H9 (cell line): ENCODE measurements around the gene EZH2. TPM values are rescaled to one million over a fixed set of nuclear protein-coding genes. Genes with fewer than 3 reads are reported as not detected.

Experiments
- DNase-seq: peaks from one replicate; pipeline ENCODE4 v3.0.0-alpha.2; 2017
- H2AFZ ChIP-seq: one replicate; pipeline ENCODE4 v1.6.1; 2013; ENCODE audit warnings: mild to moderate bottlenecking, low read length, control low read depth, moderate library complexity
- H2AK5ac ChIP-seq: 2 replicates; pipeline ENCODE4 v1.6.1; 2013; ENCODE audit warnings: low read length, control low read depth, mixed read lengths; ENCODE audit not compliant: insufficient read length
- H2BK120ac ChIP-seq: one replicate; pipeline ENCODE4 v1.6.1; 2013; ENCODE audit warnings: low read depth, mild to moderate bottlenecking, low read length, control low read depth, inconsistent platforms; ENCODE audit not compliant: poor library complexity, severe bottlenecking
- H2BK12ac ChIP-seq: 2 replicates; pipeline ENCODE4 v1.6.1; 2013; ENCODE audit warnings: low read length, control low read depth, mixed read lengths, low read depth; ENCODE audit not compliant: insufficient read length
- H2BK15ac ChIP-seq: 2 replicates; pipeline ENCODE4 v1.6.1; 2013; ENCODE audit warnings: low read depth, low read length, control low read depth
- H2BK20ac ChIP-seq: one replicate; pipeline ENCODE4 v1.6.1; 2013; ENCODE audit warnings: low read depth, mild to moderate bottlenecking, low read length, control low read depth, inconsistent platforms; ENCODE audit not compliant: poor library complexity, severe bottlenecking
- H2BK5ac ChIP-seq: 2 replicates; pipeline ENCODE4 v1.6.1; 2013; ENCODE audit warnings: low read length, control low read depth, mixed read lengths; ENCODE audit not compliant: insufficient read length
- H3K14ac ChIP-seq: 2 replicates; pipeline ENCODE4 v1.6.1; 2013; ENCODE audit warnings: low read length, control low read depth; ENCODE audit not compliant: insufficient read depth
- H3K18ac ChIP-seq: 2 replicates; pipeline ENCODE4 v1.6.1; 2013; ENCODE audit warnings: low read depth, mild to moderate bottlenecking, mixed read lengths, low read length, control low read depth; ENCODE audit not compliant: insufficient read length
- H3K23ac ChIP-seq: 2 replicates; pipeline ENCODE4 v1.6.1; 2013; ENCODE audit warnings: low read length, control low read depth, mixed read lengths, low read depth; ENCODE audit not compliant: insufficient read length
- H3K23me2 ChIP-seq: 2 replicates; pipeline ENCODE4 v1.6.1; 2013; ENCODE audit warnings: low read depth, mild to moderate bottlenecking, mixed read lengths, low read length, control low read depth; ENCODE audit not compliant: insufficient read length, poor library complexity, severe bottlenecking
- H3K27ac ChIP-seq: 2 replicates; pipeline ENCODE4 v1.5.1; 2013; ENCODE audit warnings: low read length, control low read depth, mixed read lengths, low read depth; ENCODE audit not compliant: insufficient read length
- H3K27me3 ChIP-seq: 2 replicates; pipeline ENCODE4 v1.6.1; 2013; ENCODE audit warnings: low read length, control low read depth, inconsistent platforms; ENCODE audit not compliant: insufficient read depth
- H3K4ac ChIP-seq: 2 replicates; pipeline ENCODE4 v1.6.1; 2013; ENCODE audit warnings: low read depth, mild to moderate bottlenecking, control low read depth, inconsistent platforms, low read length, moderate library complexity
- H3K4me1 ChIP-seq: 2 replicates; pipeline ENCODE4 v1.6.1; 2013; ENCODE audit warnings: low read length, control low read depth, inconsistent platforms; ENCODE audit not compliant: insufficient read depth
- H3K4me2 ChIP-seq: 2 replicates; pipeline ENCODE4 v1.6.1; 2013; ENCODE audit warnings: low read length, control low read depth, mixed read lengths; ENCODE audit not compliant: insufficient read length, insufficient read depth
- H3K56ac ChIP-seq: 2 replicates; pipeline ENCODE4 v1.6.1; 2013; ENCODE audit warnings: low read depth, mild to moderate bottlenecking, mixed read lengths, low read length, control low read depth; ENCODE audit not compliant: insufficient read length
- H3K79me1 ChIP-seq: 2 replicates; pipeline ENCODE4 v1.6.1; 2013; ENCODE audit warnings: low read depth, mild to moderate bottlenecking, moderate library complexity, low read length, control low read depth, inconsistent platforms; ENCODE audit not compliant: insufficient read depth, poor library complexity, severe bottlenecking
- H3K79me2 ChIP-seq: 2 replicates; pipeline ENCODE4 v1.6.1; 2013; ENCODE audit warnings: low read length, control low read depth, inconsistent platforms; ENCODE audit not compliant: insufficient read depth
- H3K9ac ChIP-seq: 2 replicates; pipeline ENCODE4 v1.6.1; 2013; ENCODE audit warnings: low read length, control low read depth, mixed read lengths; ENCODE audit not compliant: insufficient read length; ENCODE audit errors: extremely low read depth
- H3K9me3 ChIP-seq: one replicate; pipeline ENCODE4 v1.6.1; 2013; ENCODE audit warnings: low read depth, low read length, inconsistent platforms; ENCODE audit not compliant: control insufficient read depth
- H3T11ph ChIP-seq: one replicate; pipeline ENCODE4 v1.6.1; 2013; ENCODE audit warnings: mild to moderate bottlenecking, low read length, control low read depth, inconsistent platforms
- H4K20me1 ChIP-seq: one replicate; pipeline ENCODE4 v1.6.1; 2013; ENCODE audit not compliant: control insufficient read depth, insufficient read length, insufficient read depth
- H4K5ac ChIP-seq: 2 replicates; pipeline ENCODE4 v1.6.1; 2013; ENCODE audit warnings: low read depth, mild to moderate bottlenecking, mixed read lengths, low read length, control low read depth; ENCODE audit not compliant: insufficient read length
- H4K8ac ChIP-seq: replicated peaks from 2 replicates; pipeline ENCODE4 v1.6.1; 2013; ENCODE audit warnings: low read length, control low read depth, mixed read lengths, low read depth; ENCODE audit not compliant: insufficient read length
- H4K91ac ChIP-seq: 2 replicates; pipeline ENCODE4 v1.6.1; 2013; ENCODE audit warnings: low read depth, mild to moderate bottlenecking, moderate library complexity, mixed read lengths, low read length, control low read depth; ENCODE audit not compliant: insufficient read length
- H3K27ac Mint-ChIP-seq, 3 experiments: 2 replicates in 2 of 3; 3 replicates in 1 of 3; pipeline ENCODE4 v1.8.0; 2020 to 2021; ENCODE audit warnings: mixed read lengths in 3 of 3, mild to moderate bottlenecking in 1 of 3, moderate library complexity in 1 of 3
- H3K27me3 Mint-ChIP-seq: 2 replicates; pipeline ENCODE4 v1.8.0; 2021; ENCODE audit warnings: low read depth, mild to moderate bottlenecking, moderate library complexity, mixed read lengths
- H3K36me3 Mint-ChIP-seq, 3 experiments: 2 replicates in 2 of 3; 3 replicates in 1 of 3; pipeline ENCODE4 v1.8.0; 2020 to 2021; ENCODE audit warnings: low read depth in 3 of 3, mixed read lengths in 3 of 3; ENCODE audit not compliant: insufficient read depth in 1 of 3
- H3K4me1 Mint-ChIP-seq, 2 experiments: 2 replicates each; pipeline ENCODE4 v1.8.0; 2020; ENCODE audit warnings: mixed read lengths in 2 of 2
- H3K4me3 Mint-ChIP-seq, 2 experiments: 2 replicates in 1 of 2; 3 replicates in 1 of 2; pipeline ENCODE4 v1.8.0; 2020 to 2021; ENCODE audit warnings: mild to moderate bottlenecking in 2 of 2, mixed read lengths in 2 of 2, moderate library complexity in 1 of 2
- H3K9me3 Mint-ChIP-seq, 2 experiments: 2 replicates in 1 of 2; 3 replicates in 1 of 2; pipeline ENCODE4 v1.8.0; 2020; ENCODE audit warnings: mild to moderate bottlenecking in 2 of 2, mixed read lengths in 2 of 2, moderate library complexity in 1 of 2
- CTCF ChIP-seq: fragments of 200-600 bp; sonication (generic); conservative IDR thresholded peaks from 3 replicates; pipeline ENCODE4 v1.8.0; 2021; ENCODE audit warnings: antibody characterized with exemption, mild to moderate bottlenecking
- WGBS: extraction: QIAGEN DNeasy Blood & Tissue Kit; methylation state at CpG from one replicate; pipeline ENCODE4 v1.1.7; 2013; ENCODE audit warnings: missing lambda C conversion rate, low lambda C conversion rate, mixed read lengths; ENCODE audit not compliant: insufficient read length; ENCODE audit errors: extremely low coverage; 5-methylcytosine and 5-hydroxymethylcytosine counted together
- total RNA-seq: library from RNA; stranded (reverse); gene quantifications from 2 replicates; pipeline ENCODE4 v1.2.1, GENCODE V29; 2021

EZH2 gene
- total RNA-seq, 1 experiment from 2014 or later: 41.3 TPM

GRCh38 chr7:148883266-148884048 is 634 bp downstream of the EZH2 start:
- no peak for TF ChIP-seq CTCF
- H2BK20ac ChIP-seq: no peak overlapping the region
- no peak overlapping the region for H2BK120ac ChIP-seq
- no peak for DNase-seq
- no peaks in the 10 kb centered on the region for H3K79me1 ChIP-seq
- no peak overlapping the region for H3T11ph ChIP-seq
- H4K5ac ChIP-seq: no peak overlapping the region
- no peak overlapping the region for H2AFZ ChIP-seq
- H2AK5ac ChIP-seq: no peak overlapping the region
- H3K56ac ChIP-seq: no peak overlapping the region
- peaks cover 1% of the 10 kb centered on the region; the same call in 1 of the 2 replicates for H3K27me3 Mint-ChIP-seq
- peak overlapping the region; percentile 79 for H3K9ac ChIP-seq
- H2BK15ac ChIP-seq: no peak overlapping the region
- H2BK12ac ChIP-seq: no peak overlapping the region
- H3K4ac ChIP-seq: no peak overlapping the region
- peak overlapping the region; percentile 95 for H3K4me2 ChIP-seq
- no peak overlapping the region for H2BK5ac ChIP-seq
- H3K27ac ChIP-seq: no peak overlapping the region
- H3K9me3 Mint-ChIP-seq: peaks cover 0 to 4% of the 10 kb centered on the region in 2 experiments; a peak in 1 of 5 replicates
- H4K8ac ChIP-seq: no peak overlapping the region
- peak overlapping the region; percentile 76 for H3K14ac ChIP-seq
- peaks cover 1 to 11% (median 3%) of the 10 kb centered on the region in 3 experiments; a peak in 6 of 7 replicates for H3K36me3 Mint-ChIP-seq
- WGBS: no CpG with 5 or more reads among the region's 88 CpGs
- H3K23ac ChIP-seq: no peak overlapping the region
- H3K4me1 ChIP-seq: no peaks in the 10 kb centered on the region
- H3K18ac ChIP-seq: peak overlapping the region; percentile 44
- H4K91ac ChIP-seq: no peak overlapping the region
- peak overlapping the region; percentile 84 to 97 for H3K4me3 Mint-ChIP-seq
- peaks cover 8 to 17% of the 10 kb centered on the region in 2 experiments; a peak in 2 of 4 replicates for H3K4me1 Mint-ChIP-seq
- H4K20me1 ChIP-seq: no peaks in the 10 kb centered on the region
- no peaks in the 10 kb centered on the region for H3K9me3 ChIP-seq
- H3K27ac Mint-ChIP-seq: peak overlapping the region in 2 of 3 experiments; percentile 21 to 40; a peak in 3 of 7 replicates
- no peaks in the 10 kb centered on the region for H3K27me3 ChIP-seq
- H3K79me2 ChIP-seq: peaks cover 18% of the 10 kb centered on the region; the same call in 1 of the 2 replicates
- H3K23me2 ChIP-seq: peaks cover 7% of the 10 kb centered on the region
